HG03103 (cell line): Measurements from ENCODE around the gene ANP32A.

ENCODE experiments used
- ATAC-seq: cut with Tn5 transposase; IDR thresholded peaks from one replicate; pipeline ENCODE4 v1.9.1; 2021; ENCODE audit warnings: low read depth; ENCODE audit not compliant: unreplicated experiment

ANP32A gene

DNA sequence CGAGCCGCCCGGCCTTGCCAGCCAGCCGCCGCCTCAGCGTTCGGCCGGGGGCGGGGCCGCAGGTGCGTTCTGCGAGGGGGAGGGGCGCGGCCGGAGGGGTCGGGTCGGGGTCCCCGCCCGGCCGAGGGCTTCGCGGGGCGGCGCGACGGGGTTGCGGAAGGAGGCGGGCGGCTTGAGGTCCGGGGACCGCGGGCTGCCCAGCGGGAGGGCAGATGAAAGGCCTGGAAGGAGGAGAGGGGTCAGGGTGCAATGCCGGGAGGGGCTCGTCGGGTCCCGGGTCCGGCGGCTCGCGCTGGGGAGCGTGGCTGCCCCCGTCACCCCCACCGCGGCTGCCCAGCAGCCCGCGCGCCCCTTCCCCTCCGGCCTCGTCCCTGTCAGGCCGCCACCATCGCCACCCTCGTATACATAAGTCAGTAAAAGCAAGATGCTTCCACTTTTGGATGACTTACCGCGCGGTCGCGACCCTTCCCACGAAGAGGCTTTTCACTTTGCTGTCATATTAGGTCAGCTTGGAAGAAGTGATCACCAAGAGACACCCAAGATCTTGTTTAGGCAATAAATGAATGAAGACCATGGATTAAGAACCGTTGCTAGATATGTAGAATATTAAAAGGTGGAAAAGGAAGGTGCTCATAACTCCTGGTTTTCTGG is 620 bp upstream of the ANP32A start:
- peak; percentile 6 for ATAC-seq

DNA sequence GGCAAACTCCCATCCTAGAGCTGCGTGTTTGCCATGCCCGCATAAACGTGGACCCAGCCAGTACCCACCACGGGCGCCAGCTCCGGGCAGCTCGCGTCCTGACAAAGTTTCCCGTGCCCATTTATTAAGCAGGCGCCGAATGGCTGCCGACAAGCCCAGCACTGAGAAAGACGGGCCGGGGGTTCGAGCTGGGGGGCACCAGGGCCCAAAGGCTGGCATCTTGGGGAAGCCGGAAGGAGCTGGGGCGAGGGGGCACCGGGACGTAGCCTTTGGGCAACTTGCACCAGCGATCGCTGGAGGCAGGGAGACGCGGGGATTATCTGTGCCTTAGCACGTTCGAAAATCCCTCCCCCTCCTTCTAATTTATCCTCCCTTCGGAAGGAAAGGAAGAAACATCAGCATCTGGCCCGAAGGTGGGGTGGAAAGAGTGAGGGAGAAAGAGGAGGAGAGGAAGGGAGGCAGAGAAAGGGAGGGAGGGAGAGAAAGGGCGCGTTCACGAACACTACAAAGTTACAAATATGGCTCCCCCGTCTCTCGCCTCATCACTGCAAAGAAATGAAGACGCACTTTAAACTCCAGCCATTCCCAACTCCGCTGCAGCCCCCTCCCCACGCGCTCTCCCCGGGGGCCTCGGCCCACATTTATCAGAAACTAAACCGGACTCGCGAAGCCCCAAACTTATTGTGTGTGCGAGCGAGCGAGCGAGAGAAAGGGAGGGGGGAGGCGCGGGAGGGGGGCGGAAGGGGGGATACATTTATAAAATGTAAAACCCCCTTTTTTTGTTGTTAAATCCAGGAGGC is 1.0 kb downstream of the ANP32A start:
- ATAC-seq, result no peak

DNA sequence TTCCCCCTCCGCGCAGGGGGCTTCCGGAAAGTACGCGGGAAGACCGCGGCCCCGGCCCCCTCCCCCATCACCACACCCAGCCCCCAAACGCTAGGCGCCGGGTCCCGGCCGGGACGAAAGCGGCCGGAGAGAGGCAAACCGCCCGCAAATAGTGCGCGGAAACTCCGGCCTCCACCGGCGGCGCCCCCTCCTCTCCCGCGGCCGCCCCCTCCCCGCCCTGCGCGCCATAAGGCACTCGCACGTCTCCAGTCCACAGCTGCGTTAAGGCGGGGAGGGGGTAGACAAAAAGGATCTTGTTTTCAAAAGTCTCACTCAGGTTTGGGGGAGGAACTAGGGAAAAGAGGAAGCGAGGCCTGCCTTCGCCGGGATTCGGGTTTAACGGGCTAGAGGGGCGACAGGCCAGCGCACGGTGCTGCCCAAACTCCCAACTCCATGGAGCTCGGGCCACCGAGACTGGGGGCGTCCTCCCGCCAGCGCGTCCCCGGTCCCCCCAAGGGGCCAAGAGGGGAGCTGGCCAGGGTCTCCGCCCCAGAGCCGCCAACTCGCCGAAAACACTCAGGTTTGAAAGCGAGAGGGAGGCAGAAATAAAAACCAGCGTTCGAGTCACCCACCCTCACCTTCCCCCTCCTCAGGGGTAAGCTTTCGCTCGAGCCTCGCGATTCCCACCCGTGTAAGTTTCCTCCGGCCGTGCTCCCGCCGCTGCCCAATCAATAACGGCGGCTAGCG is 1.8 kb downstream of the ANP32A start:
- no peak for ATAC-seq

DNA sequence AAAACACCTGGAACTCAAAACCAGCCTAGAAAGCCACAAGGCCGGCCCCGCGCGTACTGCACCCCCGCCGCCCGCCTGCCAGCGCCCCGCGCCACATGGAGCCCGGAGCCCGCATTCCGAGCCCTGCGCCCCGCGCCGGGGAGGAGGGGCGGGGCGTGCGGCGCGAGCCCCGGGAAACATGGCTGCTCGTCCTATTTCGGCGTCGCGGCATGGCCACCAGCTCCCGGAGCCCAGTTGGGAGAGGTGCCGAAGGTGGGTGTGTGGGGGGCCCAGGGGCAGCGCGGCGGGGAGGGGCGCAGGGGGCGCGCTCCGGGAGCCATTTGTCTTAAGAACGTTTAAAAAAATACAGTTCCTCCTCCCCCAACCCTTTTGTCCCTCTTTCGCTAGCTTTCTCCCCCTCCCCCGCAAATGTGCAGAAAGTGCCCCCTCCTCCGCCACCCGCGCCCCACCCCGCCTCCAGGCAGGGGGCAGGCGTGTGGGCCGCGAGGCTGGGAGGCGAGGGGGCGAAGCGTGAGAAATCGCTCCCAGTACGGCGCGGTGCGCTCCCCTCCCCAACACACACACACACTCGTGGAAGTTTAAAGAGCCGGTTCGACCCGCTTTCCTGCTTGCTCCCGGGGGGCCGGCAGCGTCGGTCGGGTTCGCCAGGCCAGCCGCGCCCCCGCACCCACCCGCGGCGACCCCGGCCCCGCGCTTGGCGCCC is 2.5 kb downstream of the ANP32A start:
- ATAC-seq, result no peak

DNA sequence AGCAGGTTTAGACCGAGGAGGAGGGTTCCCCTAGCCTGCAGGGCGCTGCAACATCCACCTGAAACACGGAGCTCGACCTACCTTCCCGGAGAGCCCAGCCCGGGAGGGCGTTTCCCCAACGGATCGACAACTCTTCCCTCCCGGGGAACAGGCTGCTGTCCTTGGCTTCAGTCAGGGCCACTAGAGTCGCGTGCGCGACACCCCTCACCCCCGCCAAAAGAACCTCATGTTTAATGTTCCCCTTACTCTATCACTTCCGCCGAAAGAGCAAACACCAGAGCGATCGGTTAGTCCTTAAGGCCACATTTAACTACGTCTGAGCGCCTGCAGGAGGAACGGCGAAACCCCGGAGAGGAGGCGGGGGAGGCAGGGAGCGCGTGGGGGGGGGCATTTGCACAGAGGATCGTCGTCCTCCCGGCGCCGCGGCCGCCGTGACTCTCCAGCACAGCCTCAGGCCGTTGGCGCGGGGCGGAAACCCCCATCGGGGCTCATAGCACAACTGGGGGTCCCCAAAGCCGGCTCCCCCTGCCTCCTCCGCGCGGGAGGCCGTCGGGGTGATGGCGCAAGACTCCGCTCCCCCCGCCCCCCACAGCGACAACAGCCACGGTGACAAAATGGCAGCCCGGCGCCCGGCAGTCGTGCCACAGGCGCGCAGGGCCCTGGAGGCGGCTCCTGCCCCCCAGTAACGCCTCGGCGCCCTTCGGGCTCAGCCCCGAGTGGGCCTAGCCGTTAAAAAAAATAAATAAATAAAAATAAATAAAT is 3.2 kb downstream of the ANP32A start:
- no peak for ATAC-seq

DNA sequence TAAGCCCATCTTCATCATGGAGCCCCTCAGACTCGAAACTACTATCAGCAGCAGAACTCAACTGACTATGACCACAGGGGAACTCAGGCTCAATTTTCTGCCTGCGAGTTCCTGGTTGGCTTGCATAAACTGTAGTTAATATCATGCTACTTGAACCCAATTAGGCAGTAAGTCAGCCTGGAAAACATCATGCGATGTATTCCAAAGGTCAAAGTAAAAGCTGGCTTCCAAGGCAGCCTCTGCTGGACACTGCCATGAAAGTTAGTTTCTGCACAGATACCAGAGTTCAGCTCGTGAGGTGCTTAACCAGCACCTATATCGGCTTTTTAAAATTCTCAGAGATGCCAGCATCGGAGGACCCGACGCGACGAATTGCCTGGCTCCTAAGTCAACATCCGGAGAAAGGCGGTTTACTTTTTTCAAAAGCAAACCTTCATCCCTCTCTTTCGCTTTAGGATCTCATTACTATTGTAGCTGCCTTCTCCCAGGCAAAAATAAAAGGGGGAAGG is 3.8 kb downstream of the ANP32A start:
- ATAC-seq, result no peak

DNA sequence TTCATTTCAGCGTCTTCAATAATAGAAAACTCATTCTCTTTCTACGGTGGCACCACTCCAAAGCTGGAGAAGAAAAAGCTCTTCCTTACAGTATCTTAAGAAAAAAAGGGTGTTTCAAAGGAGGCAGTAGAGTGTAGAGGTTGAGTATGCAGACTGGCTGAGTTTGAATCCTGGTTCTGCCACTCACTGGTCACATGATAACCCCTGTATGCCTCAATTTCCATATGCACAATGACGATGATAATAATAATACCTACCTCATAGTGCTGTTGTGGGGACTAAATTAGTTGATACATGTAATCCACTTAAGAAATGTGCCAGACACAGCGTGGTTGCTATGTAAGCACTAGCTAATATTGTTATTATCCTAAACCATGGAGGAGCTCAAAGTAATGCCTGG is 4.5 kb downstream of the ANP32A start:
- ATAC-seq, result no peak

DNA sequence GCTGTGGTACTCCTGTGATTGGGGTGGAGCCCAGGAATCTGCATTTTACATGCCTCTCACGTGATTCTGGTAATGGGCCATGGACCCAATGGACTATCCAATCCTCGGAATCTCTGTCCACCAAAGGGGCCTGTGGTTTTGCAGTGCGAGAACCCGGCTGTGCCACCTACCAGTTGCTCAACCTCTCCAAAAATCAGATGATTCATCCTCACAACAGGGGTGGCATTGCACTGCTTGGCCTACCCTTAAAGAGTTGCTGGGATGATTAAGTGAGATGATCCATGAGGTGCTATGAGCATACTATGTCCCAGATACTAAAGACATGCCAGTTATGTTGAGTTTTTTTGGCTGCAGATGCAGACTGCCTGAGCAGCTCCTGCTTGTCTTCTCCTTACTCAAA is 5.1 kb downstream of the ANP32A start:
- ATAC-seq, result no peak

DNA sequence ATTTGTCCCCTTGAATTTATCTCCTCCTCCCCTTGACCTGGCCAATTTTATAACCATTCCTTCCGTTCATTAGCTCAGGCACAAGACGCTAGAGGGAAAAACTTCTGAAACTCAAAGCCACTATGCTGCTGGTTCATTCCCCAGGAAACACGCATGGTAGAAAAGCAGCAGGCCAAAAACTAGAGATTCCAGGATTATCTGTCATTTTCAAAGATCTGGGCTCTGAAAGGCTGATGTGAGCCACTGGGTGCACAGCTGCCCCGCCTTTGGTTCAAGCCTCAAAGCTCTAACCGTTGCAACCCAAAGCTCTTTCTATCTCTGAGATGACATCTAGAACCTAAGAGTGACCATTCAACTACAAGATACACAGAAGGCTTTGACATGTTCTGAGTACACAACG is 6.1 kb downstream of the ANP32A start:
- no peak for ATAC-seq

DNA sequence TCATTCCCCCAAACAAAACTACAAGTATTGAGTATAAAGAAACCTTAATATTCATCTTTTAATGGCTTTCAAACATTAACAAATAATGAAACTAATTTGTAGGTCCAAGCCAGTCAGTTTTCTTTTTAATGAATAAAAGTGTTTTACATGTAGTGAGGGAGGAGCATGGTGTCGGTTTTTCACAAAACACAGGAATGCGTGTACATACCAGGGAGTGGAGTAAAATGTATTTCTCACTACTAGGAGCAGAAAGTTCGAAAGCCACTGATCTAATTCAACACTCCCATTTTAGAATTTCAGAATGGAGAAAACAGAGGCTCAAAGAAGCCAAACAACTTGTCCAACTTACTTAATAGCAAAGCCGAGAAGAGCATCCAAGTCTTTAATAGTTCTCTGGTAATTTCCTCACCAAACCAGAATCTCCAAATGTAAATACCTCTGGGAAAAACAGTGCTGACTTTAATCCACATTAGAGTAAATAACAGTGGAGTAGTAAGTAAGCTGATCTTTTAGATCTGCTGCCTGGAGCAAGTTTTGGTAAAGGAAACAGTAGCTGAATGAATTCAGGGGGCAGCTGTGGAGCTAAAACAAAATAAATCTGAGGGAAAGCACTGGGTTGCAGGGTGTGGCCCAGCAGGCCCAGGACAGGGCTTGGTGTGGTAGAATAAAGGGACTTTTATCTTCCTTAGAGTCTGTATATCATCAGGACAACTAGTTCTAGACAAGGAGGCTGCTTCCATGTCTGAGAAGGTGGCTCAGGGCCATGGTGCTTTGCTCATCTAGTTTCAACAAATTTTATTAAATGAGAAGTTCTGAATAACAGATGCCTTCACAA is 7.9 kb downstream of the ANP32A start:
- ATAC-seq, result no peak

DNA sequence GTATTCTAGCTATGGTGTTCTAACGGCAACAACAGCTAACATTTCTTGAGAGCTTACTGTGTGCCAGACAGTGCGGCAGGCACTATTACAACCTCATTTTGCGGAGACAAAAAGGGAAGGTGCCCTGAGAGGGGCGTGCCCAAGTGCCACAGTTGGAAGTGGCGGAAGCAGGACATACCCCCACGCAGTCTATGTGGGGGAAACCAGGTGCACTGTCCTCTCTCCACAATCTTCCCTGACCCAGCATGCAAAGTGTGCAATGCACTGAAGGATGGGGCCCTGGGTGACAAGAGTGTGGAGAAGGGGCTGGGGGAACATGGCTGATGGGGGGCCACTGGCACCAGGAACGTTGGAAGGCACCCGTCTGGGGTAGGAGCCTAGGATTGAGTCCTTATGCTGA is 8.6 kb downstream of the ANP32A start:
- no peak for ATAC-seq

DNA sequence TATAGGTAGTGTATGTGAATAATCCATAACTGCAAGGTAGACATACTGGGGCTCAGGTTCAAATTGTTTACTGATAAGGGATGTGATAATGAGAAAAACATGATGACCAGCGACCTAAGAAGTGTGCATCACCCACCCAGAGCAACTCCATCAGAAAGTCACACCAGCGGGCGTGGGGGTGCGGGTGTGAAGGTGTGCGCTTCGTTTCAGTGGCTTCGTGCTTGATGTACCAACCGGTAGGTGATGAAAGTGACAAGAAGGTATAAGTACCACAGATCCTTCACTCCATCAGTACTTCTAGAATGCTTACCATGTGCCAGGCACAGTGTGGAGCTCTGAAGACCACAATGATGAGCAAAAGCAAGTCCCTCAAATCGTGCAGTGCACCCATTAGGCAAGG is 11.2 kb downstream of the ANP32A start:
- no peak for ATAC-seq

DNA sequence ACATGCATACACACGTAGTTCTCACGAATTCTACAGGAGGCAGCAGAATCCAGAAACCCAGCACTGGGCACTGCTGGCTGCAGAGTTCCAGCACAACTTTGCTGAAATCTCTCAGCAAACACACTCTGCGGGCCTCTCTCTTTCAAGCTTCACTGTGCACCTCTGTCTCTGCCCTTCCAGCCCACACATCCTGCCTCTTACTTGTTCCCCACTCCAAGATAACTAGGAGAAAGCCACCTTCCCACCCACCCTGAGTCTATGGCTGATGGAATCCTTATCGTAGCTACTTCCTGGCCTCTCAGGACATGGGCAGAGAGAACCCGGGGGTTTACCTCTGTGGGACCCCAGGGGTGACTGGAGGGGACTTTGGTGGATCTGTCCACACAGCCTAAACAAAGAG is 11.9 kb downstream of the ANP32A start:
- ATAC-seq, result no peak

DNA sequence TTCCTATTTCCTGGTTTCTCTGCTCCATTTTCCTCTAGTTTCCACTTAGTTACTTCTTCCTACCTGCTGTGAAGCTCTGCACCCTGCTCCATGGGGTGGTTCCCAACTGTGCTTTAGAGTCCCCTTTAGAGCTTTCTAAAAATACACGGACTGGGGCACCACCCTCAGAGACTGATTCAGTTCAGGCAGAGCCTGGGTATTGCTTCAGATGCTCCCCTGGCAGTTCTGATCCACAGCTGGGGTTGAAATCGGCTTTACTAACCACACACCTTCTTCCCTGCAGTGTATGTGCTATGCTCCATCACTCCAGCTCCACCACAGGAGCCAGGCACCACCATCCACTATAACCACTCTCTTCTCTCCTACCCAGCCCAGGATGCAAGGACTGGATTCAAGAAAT is 12.6 kb downstream of the ANP32A start:
- ATAC-seq, result no peak

DNA sequence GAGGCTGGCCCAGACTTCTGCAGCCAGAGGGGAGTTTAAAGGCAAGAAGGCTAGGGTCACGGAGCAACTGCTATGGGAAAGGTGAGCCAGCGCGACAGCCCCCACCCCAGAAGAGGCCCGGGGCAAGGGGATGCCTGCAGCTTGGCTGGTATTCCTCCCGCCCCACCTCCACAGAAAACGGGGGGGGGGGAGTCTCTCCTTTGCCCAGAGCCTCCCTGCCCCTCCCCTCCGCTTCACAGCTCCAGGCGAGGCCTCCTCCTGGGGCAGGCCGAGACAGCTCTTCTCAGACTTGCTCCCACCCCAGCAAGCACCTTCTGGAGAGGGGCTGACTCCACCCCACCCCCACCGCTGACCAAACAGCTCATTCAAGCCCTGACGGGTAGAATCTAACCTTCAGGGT is 13.4 kb downstream of the ANP32A start:
- ATAC-seq, result no peak

DNA sequence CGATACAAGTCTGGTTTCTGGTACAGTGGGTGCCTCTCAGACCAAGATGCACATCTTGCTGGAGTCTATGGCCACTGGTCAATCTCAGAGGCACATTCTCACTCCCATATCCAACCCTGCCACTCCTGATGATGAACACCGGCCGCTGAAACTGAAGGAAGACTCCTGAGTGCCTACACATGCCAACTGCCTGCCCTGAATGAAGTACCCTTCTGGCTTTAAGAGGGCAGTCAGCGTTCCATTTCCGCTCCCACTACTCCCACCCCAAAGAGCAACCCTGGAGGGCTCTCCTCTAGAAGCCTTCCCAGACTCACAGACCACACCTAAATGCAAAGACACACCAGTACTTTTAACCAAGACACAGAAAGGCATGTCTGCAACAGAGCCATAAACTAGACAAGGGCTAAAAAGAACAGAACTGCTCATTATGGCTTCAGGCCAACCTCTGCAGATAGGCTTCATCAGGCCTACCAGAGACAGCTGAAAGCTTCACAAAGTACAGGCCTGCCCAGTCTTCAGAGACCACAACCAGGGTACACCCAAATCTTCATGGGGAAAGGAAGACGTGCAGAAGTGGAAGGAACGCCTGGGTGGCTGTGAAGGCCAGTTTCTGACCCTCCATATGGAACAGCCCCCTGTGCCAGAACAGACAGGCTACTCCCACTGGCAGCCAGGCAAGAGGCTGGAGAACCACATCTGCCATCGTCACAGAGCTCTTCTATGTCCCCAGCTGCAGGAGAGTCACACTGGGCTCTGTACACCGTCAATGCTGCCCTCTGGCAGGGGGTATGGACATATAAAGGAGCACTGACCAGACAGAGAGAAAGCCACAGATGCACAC is 14.3 kb downstream of the ANP32A start:
- ATAC-seq, result no peak

DNA sequence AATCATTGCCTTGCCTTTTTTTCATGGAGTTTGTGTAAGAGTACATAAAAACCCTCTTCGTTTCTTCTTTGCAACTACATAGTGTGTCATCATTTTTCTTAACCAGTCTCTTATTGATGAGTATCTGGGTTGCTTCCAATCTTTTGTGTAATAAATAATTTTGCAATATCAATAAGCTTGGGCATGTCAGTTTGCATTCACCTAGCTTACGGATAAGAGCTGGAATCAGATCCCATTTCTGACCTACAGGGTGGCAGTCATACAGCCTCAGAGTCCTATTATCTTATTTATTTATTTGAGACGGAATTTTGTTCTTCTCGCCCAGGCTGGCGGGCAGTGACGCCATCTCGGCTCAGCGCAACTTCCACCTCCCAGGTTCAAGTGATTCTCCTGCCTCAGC is 18.3 kb downstream of the ANP32A start:
- ATAC-seq, result no peak

DNA sequence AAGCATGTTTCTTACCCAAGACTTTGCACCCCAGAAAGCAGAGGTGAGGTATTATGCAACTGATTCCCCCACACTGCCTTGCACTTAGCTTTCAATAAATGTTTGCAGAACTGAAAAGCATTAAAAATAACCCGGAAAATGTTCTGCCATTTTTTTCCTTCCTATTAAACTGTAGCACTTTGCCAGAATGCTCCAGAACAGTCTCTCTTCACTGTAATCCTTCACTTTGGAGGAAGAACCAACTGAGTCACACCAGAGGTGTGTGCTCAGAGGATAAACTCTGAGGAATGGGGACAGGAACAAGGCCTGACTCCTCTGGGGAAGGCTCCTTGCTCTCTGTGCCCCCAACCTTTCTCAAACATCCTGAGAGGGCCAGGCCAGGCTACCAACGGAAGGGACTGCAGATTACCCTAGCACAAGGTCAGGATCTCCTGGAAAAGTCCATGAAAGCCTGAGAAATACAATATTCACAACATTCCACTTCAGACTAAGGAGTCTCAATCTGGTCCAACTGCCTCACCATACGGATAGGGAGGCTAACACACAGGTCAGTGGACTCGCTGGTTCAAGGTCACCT is 19.0 kb downstream of the ANP32A start:
- ATAC-seq, result no peak
